B cell (primary cell): Measurements from ENCODE around the gene GPR143.

ENCODE experiments used
- EZH2 ChIP-seq: IDR thresholded peaks from 2 replicates; pipeline ENCODE4 v1.6.1; 2012; ENCODE audit warnings: borderline replicate concordance, low read depth, mild to moderate bottlenecking, moderate library complexity, low read length; ENCODE audit not compliant: insufficient read depth, poor library complexity, severe bottlenecking
- TF ChIP-seq, protein P1 (sequence below): fragments of 200-600 bp; IDR thresholded peaks from one replicate; pipeline ENCODE4 v1.8.0; 2022; ENCODE audit warnings: antibody characterized with exemption, mild to moderate bottlenecking

DNA sequence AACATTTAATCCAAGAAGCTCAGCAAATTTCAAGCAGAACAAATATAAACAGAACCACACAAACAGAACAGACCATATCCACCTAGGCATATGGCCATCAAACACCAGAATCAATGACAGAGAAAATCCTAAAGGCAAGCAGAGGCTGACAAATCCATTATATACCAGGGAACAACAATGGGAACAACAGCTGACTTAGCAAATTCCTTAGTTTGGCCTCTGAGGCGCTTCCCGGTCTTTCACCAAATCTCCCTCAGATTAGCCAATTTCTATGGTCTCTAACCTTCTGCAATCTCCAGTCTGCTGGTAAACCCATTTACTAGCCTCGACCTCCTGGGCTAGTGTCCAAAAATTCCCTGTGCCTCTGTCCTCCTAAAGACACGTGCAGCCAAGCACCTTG lies 59.2 kb downstream of the GPR143 start:
- TF ChIP-seq, protein P1, sequence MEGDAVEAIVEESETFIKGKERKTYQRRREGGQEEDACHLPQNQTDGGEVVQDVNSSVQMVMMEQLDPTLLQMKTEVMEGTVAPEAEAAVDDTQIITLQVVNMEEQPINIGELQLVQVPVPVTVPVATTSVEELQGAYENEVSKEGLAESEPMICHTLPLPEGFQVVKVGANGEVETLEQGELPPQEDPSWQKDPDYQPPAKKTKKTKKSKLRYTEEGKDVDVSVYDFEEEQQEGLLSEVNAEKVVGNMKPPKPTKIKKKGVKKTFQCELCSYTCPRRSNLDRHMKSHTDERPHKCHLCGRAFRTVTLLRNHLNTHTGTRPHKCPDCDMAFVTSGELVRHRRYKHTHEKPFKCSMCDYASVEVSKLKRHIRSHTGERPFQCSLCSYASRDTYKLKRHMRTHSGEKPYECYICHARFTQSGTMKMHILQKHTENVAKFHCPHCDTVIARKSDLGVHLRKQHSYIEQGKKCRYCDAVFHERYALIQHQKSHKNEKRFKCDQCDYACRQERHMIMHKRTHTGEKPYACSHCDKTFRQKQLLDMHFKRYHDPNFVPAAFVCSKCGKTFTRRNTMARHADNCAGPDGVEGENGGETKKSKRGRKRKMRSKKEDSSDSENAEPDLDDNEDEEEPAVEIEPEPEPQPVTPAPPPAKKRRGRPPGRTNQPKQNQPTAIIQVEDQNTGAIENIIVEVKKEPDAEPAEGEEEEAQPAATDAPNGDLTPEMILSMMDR, result no peak
- TF ChIP-seq EZH2, result no peak
